Measurements from ENCODE around the gene TPRG1L. TPM values are rescaled to one million over a fixed set of nuclear protein-coding genes. Genes with fewer than 3 reads are reported as not detected.

TPRG1L gene
- total RNA-seq, 1 experiment from 2014 or later: 32.0 TPM

DNA sequence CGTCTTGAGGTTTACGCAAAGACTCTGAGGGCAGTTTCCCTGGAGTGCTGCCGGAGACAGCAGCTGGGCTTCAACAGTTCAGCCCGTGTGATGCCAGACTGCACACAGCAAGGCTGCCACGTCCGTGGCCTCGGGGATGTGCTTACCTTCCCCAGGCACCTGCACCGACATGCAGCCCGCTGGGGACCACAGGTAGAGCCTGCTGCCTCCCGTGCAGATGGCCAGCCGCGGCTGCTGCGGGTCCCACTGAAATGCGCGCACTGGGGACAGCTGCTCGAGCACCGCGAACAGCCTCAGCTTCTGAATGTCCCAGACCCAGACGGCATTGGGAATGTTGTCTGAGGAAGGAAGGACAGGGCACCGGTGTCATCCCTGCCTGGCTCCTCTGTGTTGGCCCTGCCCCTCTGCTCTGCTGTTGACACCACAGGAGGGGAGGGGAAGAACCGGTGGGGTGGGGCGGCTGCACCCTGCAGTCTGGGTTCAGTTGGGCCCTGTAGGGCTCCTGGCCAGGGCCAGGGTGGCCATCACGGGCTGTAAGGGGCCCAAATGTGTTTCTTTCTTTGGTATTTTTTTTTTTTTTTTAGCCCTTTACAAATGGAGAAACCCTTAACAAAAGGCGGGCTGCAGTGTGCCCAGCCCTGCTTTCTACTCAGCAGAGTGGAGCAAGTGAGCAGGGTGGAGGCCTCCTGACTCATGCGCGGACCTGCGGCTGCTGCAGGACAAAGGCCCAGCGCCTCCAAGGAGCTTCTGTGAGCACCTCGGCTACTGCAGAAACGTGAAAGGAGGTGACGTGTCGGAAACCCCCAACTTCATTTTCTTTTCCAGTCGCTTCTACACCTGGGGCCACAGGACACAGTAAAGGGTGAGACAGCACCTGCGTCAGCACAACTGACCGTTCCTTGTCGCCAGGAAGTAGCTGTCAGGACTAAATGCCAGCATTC is 6.8 kb downstream of the TPRG1L start:
- H3K79me2 ChIP-seq (ENCODE audit: low read length): no peaks in the 10 kb centered on the region
- no peak overlapping the region for H3K4me2 ChIP-seq (ENCODE audit: low read length)
- ATAC-seq (no peak), DNase-seq (no peak)
- BruUV-seq (replicated peaks): no TSS peak
- no peak overlapping the region for H3K27ac ChIP-seq (ENCODE audit: low read length)
- CTCF ChIA-PET: no interaction called here
- no peak overlapping the region for H2AFZ ChIP-seq (ENCODE audit: low read length)
- H3K36me3 ChIP-seq (ENCODE audit: low read depth, low read length): peaks cover 46% of the 10 kb centered on the region
- no peak overlapping the region for H3K9ac ChIP-seq (ENCODE audit: low read length)
- no peaks in the 10 kb centered on the region for H3K4me1 ChIP-seq (ENCODE audit: insufficient read depth, low read length)
- H3K9me3 ChIP-seq (ENCODE audit: low read length): no peaks in the 10 kb centered on the region
- intact Hi-C loops (cut with micrococcal nuclease): no loop called here
- no peak overlapping the region for H3K4me3 ChIP-seq (ENCODE audit: low read length)
- TF ChIP-seq EZH2 (IDR thresholded peaks at IDR 0.05; ENCODE audit: low read length, unreplicated experiment) (no peak), EZH2phosphoT487 (IDR thresholded peaks at IDR 0.05; ENCODE audit: borderline replicate concordance, low read length) (no peak)
- TF ChIP-seq, protein P1, sequence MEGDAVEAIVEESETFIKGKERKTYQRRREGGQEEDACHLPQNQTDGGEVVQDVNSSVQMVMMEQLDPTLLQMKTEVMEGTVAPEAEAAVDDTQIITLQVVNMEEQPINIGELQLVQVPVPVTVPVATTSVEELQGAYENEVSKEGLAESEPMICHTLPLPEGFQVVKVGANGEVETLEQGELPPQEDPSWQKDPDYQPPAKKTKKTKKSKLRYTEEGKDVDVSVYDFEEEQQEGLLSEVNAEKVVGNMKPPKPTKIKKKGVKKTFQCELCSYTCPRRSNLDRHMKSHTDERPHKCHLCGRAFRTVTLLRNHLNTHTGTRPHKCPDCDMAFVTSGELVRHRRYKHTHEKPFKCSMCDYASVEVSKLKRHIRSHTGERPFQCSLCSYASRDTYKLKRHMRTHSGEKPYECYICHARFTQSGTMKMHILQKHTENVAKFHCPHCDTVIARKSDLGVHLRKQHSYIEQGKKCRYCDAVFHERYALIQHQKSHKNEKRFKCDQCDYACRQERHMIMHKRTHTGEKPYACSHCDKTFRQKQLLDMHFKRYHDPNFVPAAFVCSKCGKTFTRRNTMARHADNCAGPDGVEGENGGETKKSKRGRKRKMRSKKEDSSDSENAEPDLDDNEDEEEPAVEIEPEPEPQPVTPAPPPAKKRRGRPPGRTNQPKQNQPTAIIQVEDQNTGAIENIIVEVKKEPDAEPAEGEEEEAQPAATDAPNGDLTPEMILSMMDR (conservative IDR thresholded peaks at IDR 0.05; ENCODE audit: low read depth, low read length): no peak
- POLR2A ChIA-PET (ENCODE audit: unreplicated experiment): no interaction called here
- H3F3A ChIP-seq (ENCODE audit: low read length, unreplicated experiment): no peaks in the 10 kb centered on the region
- H4K20me1 ChIP-seq (ENCODE audit: low read length): no peaks in the 10 kb centered on the region
- H3K9me2 ChIP-seq (replicated peaks; ENCODE audit: low read length): no peaks in the 10 kb centered on the region
- H3K27me3 ChIP-seq (ENCODE audit: low read length): no peaks in the 10 kb centered on the region

GRCh38 chr1:3632298-3632697 is 7.5 kb downstream of the TPRG1L start:
- no peaks in the 10 kb centered on the region for H4K20me1 ChIP-seq (ENCODE audit: low read length)
- ATAC-seq: no peak
- TF ChIP-seq EZH2phosphoT487 (IDR thresholded peaks at IDR 0.05; ENCODE audit: borderline replicate concordance, low read length) (no peak), EZH2 (IDR thresholded peaks at IDR 0.05; ENCODE audit: low read length, unreplicated experiment) (no peak)
- TF ChIP-seq, protein P1 (conservative IDR thresholded peaks at IDR 0.05; ENCODE audit: low read depth, low read length): no peak
- no peak overlapping the region for H3K4me2 ChIP-seq (ENCODE audit: low read length)
- H3K4me3 ChIP-seq (ENCODE audit: low read length): no peak overlapping the region
- H3K4me1 ChIP-seq (ENCODE audit: insufficient read depth, low read length): no peaks in the 10 kb centered on the region
- H2AFZ ChIP-seq (ENCODE audit: low read length): no peak overlapping the region
- H3K9ac ChIP-seq (ENCODE audit: low read length): no peak overlapping the region
- no peaks in the 10 kb centered on the region for H3K27me3 ChIP-seq (ENCODE audit: low read length)
- H3K27ac ChIP-seq (ENCODE audit: low read length): no peak overlapping the region
- BruUV-seq (replicated peaks): no TSS peak
- no peaks in the 10 kb centered on the region for H3F3A ChIP-seq (ENCODE audit: low read length, unreplicated experiment)
- H3K9me3 ChIP-seq (ENCODE audit: low read length): no peaks in the 10 kb centered on the region
- no peaks in the 10 kb centered on the region for H3K79me2 ChIP-seq (ENCODE audit: low read length)
- no peak for DNase-seq
- H3K9me2 ChIP-seq (replicated peaks; ENCODE audit: low read length): no peaks in the 10 kb centered on the region
- CTCF ChIA-PET: no interaction called here
- POLR2A ChIA-PET (ENCODE audit: unreplicated experiment): no interaction called here
- peaks cover 51% of the 10 kb centered on the region for H3K36me3 ChIP-seq (ENCODE audit: low read depth, low read length)
- intact Hi-C loops (cut with micrococcal nuclease): no loop called here

DNA sequence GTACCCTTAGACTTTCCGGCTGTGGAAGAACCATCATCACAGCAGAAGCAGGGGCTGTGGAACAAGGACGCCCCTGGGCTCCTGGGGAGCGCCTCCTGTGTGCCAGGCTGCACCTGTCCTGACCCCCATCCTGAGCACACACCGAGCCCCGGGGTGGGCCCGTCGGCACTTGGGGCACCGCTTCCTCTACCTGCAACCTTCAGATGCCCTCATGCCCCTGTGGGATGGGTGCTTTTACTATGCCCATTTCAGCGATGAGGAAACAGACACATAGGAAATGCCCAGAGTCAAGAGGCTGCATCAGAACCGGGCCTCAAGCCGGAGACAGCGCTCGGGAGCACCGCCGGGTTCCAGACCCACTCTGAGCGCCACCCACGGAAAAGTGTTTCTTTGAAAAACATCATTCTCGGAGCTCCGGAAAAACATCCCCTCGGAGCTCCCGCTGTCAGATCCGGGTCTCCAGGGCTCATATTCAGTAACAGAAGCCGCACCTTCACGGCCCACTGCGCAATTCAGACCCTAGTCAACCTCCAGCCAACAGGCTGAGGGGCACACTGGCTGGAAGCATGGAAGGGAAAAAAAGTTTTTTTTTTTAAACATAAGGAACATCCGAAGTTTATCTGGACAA is 8.0 kb downstream of the TPRG1L start:
- ChIA-PET CTCF (no interaction called here), POLR2A (ENCODE audit: unreplicated experiment) (no interaction called here)
- Histone ChIP-seq H2AFZ (ENCODE audit: low read length) (no peak overlapping the region), H3K4me1 (ENCODE audit: insufficient read depth, low read length) (no peaks in the 10 kb centered on the region), H3F3A (ENCODE audit: low read length, unreplicated experiment) (no peaks in the 10 kb centered on the region), H4K20me1 (ENCODE audit: low read length) (no peaks in the 10 kb centered on the region), H3K27ac (ENCODE audit: low read length) (no peak overlapping the region), H3K9ac (ENCODE audit: low read length) (no peak overlapping the region), H3K4me2 (ENCODE audit: low read length) (no peak overlapping the region), H3K4me3 (ENCODE audit: low read length) (no peak overlapping the region), H3K36me3 (ENCODE audit: low read depth, low read length) (peaks cover 50% of the 10 kb centered on the region), H3K27me3 (ENCODE audit: low read length) (no peaks in the 10 kb centered on the region), H3K79me2 (ENCODE audit: low read length) (no peaks in the 10 kb centered on the region), H3K9me2 (replicated peaks; ENCODE audit: low read length) (no peaks in the 10 kb centered on the region), H3K9me3 (ENCODE audit: low read length) (no peaks in the 10 kb centered on the region)
- no TSS peak for BruUV-seq (replicated peaks)
- ATAC-seq: no peak
- intact Hi-C loops (cut with micrococcal nuclease): no loop called here
- no peak for DNase-seq
- TF ChIP-seq, protein P1 (conservative IDR thresholded peaks at IDR 0.05; ENCODE audit: low read depth, low read length): no peak
- no peak for TF ChIP-seq EZH2 (IDR thresholded peaks at IDR 0.05; ENCODE audit: low read length, unreplicated experiment)
